Liver (tissue), 9 donors: Measurements from ENCODE around the gene NFATC1. TPM values are rescaled to one million over a fixed set of nuclear protein-coding genes. Genes with fewer than 3 reads are reported as not detected.

Experiments used
- DNase-seq: peaks from one replicate; pipeline ENCODE4 v3.0.0-alpha.2; 2017; ENCODE audit warnings: low spot score
- H3K27ac ChIP-seq, 2 donors: one replicate each; pipeline ENCODE4 v1.7.0; 2013; ENCODE audit warnings: inconsistent platforms in 2 of 2, low read length in 2 of 2, control low read depth in 1 of 2, low read depth in 1 of 2, mild to moderate bottlenecking in 1 of 2
- H3K27me3 ChIP-seq, 4 donors: one replicate each; pipeline versions ENCODE4 v1.6.1 to v1.7.0; 2013; ENCODE audit warnings: low read length in 3 of 4, inconsistent platforms in 1 of 4, mild to moderate bottlenecking in 1 of 4, moderate library complexity in 1 of 4; ENCODE audit not compliant: control insufficient read depth in 4 of 4, insufficient read depth in 4 of 4
- H3K36me3 ChIP-seq, 4 donors: one replicate each; pipeline versions ENCODE4 v1.6.1 to v1.7.0; 2013; ENCODE audit warnings: low read length in 3 of 4, mild to moderate bottlenecking in 3 of 4, low read depth in 1 of 4, moderate library complexity in 1 of 4; ENCODE audit not compliant: control insufficient read depth in 4 of 4, insufficient read depth in 3 of 4
- H3K4me1 ChIP-seq, 4 donors: one replicate each; pipeline versions ENCODE4 v1.6.1 to v1.7.0; 2013; ENCODE audit warnings: low read length in 3 of 4, mild to moderate bottlenecking in 3 of 4, moderate library complexity in 1 of 4; ENCODE audit not compliant: control insufficient read depth in 4 of 4, insufficient read depth in 4 of 4
- H3K4me3 ChIP-seq, 3 donors: one replicate each; pipeline versions ENCODE4 v1.6.1 to v1.7.0; 2013; ENCODE audit warnings: low read length in 3 of 3, control low read depth in 1 of 3, low read depth in 1 of 3, mild to moderate bottlenecking in 1 of 3
- H3K9ac ChIP-seq, 2 donors: one replicate each; pipeline ENCODE4 v1.7.0; 2013; ENCODE audit warnings: low read length in 2 of 2, mild to moderate bottlenecking in 2 of 2, moderate library complexity in 2 of 2, control low read depth in 1 of 2, low read depth in 1 of 2
- H3K9me3 ChIP-seq, 4 donors: one replicate each; pipeline versions ENCODE4 v1.6.1 to v1.7.0; 2013; ENCODE audit warnings: low read length in 3 of 4; ENCODE audit not compliant: control insufficient read depth in 4 of 4
- EGR1 ChIP-seq, 2 donors: IDR thresholded peaks; 2 replicates each; pipeline ENCODE4 v1.6.1; 2016 to 2018; ENCODE audit warnings: antibody characterized with exemption in 2 of 2, low read depth in 2 of 2
- FOXA1 ChIP-seq: IDR thresholded peaks from 2 replicates; pipeline ENCODE4 v1.6.1; 2016; ENCODE audit warnings: antibody characterized with exemption
- FOXA2 ChIP-seq: IDR thresholded peaks from 2 replicates; pipeline ENCODE4 v1.6.1; 2016; ENCODE audit warnings: antibody characterized with exemption
- GABPA ChIP-seq, 2 donors: IDR thresholded peaks in 1 of 2; conservative IDR thresholded peaks in 1 of 2; 2 replicates each; pipeline ENCODE4 v1.6.1; 2016; ENCODE audit warnings: antibody characterized with exemption in 2 of 2, mild to moderate bottlenecking in 1 of 2, moderate library complexity in 1 of 2
- HNF4A ChIP-seq, 2 donors: conservative IDR thresholded peaks; 2 replicates each; pipeline ENCODE4 v1.6.1; 2016; ENCODE audit warnings: antibody characterized with exemption in 2 of 2, mild to moderate bottlenecking in 2 of 2
- HNF4G ChIP-seq: IDR thresholded peaks from 2 replicates; pipeline ENCODE4 v1.6.1; 2016; ENCODE audit warnings: antibody characterized with exemption
- JUND ChIP-seq, 2 donors: IDR thresholded peaks; 2 replicates each; pipeline ENCODE4 v1.6.1; 2016; ENCODE audit warnings: antibody characterized with exemption in 2 of 2
- NR2F2 ChIP-seq: IDR thresholded peaks from 2 replicates; pipeline ENCODE4 v1.6.1; 2016; ENCODE audit warnings: antibody characterized with exemption
- RAD21 ChIP-seq, 2 donors: IDR thresholded peaks; 2 replicates each; pipeline ENCODE4 v1.6.1; 2016; ENCODE audit warnings: antibody characterized with exemption in 2 of 2, mild to moderate bottlenecking in 2 of 2
- RXRA ChIP-seq, 2 donors: IDR thresholded peaks; 2 replicates each; pipeline ENCODE4 v1.6.1; 2017 to 2018; ENCODE audit warnings: antibody characterized with exemption in 2 of 2, mild to moderate bottlenecking in 1 of 2
- SP1 ChIP-seq: IDR thresholded peaks from 2 replicates; pipeline ENCODE4 v1.6.1; 2018; ENCODE audit warnings: antibody characterized with exemption, mild to moderate bottlenecking
- TAF1 ChIP-seq: conservative IDR thresholded peaks from 2 replicates; pipeline ENCODE4 v1.6.1; 2016; ENCODE audit warnings: antibody characterized with exemption, mild to moderate bottlenecking
- YY1 ChIP-seq: IDR thresholded peaks from 2 replicates; pipeline ENCODE4 v1.6.1; 2016; ENCODE audit warnings: antibody characterized with exemption, mild to moderate bottlenecking
- WGBS: extraction: QIAGEN DNeasy Blood & Tissue Kit; methylation state at CpG from one replicate; pipeline ENCODE4 v1.1.7; 2013; 5-methylcytosine and 5-hydroxymethylcytosine counted together
- polyA plus RNA-seq, 2 donors: library from polyadenylated mRNA; stranded (reverse) in 1 of 2; unstranded in 1 of 2; fragments of 200-250 nt in 1 of 2; fragments of >200 nt in 1 of 2; fragmentation: Nextera tagmentation in 1 of 2; extraction: Ambion mirVana in 1 of 2; gene quantifications; one replicate each; pipeline versions ENCODE4 v1.2.1 to v1.2.3, GENCODE V29; 2013 to 2015
- total RNA-seq, 2 donors: library from RNA; depleted of rRNA; stranded (reverse); fragments of >200 nt; gene quantifications; one replicate each; pipeline ENCODE4 v1.2.3, GENCODE V29; 2014
- TF ChIP-seq, protein P1 (sequence below): IDR thresholded peaks from 2 replicates; pipeline ENCODE4 v1.6.1; 2016; ENCODE audit warnings: antibody characterized with exemption, mild to moderate bottlenecking
- TF ChIP-seq, protein P2 (sequence below): fragments of 150-350 bp; IDR thresholded peaks from 2 replicates; pipeline ENCODE4 v1.5.1; 2017; ENCODE audit warnings: improper control_type of control experiment, low read depth, low read length; ENCODE audit not compliant: missing input control
- TF ChIP-seq, protein P3 (sequence below): IDR thresholded peaks from 2 replicates; pipeline ENCODE4 v1.6.1; 2016; ENCODE audit warnings: antibody characterized with exemption
- TF ChIP-seq, protein P4 (sequence below): IDR thresholded peaks from 2 replicates; pipeline ENCODE4 v1.6.1; 2016; ENCODE audit warnings: antibody characterized with exemption
- TF ChIP-seq, protein P5 (sequence below): IDR thresholded peaks from 2 replicates; pipeline ENCODE4 v1.6.1; 2016; ENCODE audit warnings: antibody characterized with exemption
- donor health status: healthy.
- donor health status: healthy.
- donor health status: healthy.
- donor health status: healthy.
- donor health status: healthy.

The NFATC1 gene
- total and polyA plus RNA-seq, 4 donors, result 0.57 to 2.2 (median 1.3) TPM

DNA sequence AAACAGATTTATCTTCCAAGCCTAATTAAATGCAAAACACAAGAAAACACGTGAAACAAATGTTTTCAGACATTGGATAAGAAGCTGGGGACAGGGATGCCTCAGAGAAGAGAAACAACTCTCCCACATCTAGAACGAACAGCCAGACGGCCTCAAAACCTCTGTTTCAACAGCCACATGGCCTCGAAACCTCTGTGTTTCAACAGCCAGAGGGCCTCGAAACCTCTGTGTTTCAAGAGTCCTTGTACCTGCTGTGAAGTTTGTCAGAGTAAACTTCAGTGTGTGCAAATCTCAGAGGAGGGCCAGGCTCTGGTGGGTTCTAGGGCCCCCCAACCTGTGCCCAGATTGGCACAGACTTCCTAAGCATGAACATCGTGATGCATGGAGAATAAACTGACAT is 43.3 kb upstream of the NFATC1 start:
- H3K27me3 ChIP-seq, result no peaks in the 10 kb centered on the region
- no peaks in the 10 kb centered on the region for H3K9me3 ChIP-seq
- TF ChIP-seq, protein P1, sequence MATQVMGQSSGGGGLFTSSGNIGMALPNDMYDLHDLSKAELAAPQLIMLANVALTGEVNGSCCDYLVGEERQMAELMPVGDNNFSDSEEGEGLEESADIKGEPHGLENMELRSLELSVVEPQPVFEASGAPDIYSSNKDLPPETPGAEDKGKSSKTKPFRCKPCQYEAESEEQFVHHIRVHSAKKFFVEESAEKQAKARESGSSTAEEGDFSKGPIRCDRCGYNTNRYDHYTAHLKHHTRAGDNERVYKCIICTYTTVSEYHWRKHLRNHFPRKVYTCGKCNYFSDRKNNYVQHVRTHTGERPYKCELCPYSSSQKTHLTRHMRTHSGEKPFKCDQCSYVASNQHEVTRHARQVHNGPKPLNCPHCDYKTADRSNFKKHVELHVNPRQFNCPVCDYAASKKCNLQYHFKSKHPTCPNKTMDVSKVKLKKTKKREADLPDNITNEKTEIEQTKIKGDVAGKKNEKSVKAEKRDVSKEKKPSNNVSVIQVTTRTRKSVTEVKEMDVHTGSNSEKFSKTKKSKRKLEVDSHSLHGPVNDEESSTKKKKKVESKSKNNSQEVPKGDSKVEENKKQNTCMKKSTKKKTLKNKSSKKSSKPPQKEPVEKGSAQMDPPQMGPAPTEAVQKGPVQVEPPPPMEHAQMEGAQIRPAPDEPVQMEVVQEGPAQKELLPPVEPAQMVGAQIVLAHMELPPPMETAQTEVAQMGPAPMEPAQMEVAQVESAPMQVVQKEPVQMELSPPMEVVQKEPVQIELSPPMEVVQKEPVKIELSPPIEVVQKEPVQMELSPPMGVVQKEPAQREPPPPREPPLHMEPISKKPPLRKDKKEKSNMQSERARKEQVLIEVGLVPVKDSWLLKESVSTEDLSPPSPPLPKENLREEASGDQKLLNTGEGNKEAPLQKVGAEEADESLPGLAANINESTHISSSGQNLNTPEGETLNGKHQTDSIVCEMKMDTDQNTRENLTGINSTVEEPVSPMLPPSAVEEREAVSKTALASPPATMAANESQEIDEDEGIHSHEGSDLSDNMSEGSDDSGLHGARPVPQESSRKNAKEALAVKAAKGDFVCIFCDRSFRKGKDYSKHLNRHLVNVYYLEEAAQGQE, result no peak
- TF ChIP-seq EGR1 (IDR thresholded peaks at IDR 0.05; ENCODE audit: low read depth in 2 of 2) (no peak), SP1 (no peak), YY1 (no peak), TAF1 (no peak), HNF4A (conservative IDR thresholded peaks at IDR 0.05) (no peak), JUND (IDR thresholded peaks at IDR 0.05) (no peak), RXRA (IDR thresholded peaks at IDR 0.05) (no peak), FOXA1 (no peak), NR2F2 (no peak)
- TF ChIP-seq, protein P2, sequence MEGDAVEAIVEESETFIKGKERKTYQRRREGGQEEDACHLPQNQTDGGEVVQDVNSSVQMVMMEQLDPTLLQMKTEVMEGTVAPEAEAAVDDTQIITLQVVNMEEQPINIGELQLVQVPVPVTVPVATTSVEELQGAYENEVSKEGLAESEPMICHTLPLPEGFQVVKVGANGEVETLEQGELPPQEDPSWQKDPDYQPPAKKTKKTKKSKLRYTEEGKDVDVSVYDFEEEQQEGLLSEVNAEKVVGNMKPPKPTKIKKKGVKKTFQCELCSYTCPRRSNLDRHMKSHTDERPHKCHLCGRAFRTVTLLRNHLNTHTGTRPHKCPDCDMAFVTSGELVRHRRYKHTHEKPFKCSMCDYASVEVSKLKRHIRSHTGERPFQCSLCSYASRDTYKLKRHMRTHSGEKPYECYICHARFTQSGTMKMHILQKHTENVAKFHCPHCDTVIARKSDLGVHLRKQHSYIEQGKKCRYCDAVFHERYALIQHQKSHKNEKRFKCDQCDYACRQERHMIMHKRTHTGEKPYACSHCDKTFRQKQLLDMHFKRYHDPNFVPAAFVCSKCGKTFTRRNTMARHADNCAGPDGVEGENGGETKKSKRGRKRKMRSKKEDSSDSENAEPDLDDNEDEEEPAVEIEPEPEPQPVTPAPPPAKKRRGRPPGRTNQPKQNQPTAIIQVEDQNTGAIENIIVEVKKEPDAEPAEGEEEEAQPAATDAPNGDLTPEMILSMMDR, result no peak
- no peak overlapping the region for H3K4me3 ChIP-seq
- DNase-seq, result no peak
- 90% methylated on average over 6 of the region's 6 CpGs for WGBS
- no peaks in the 10 kb centered on the region for H3K4me1 ChIP-seq
- H3K27ac ChIP-seq, result no peak overlapping the region
- peaks cover 0 to 19% (median 10%) of the 10 kb centered on the region in 4 donors for H3K36me3 ChIP-seq
- no peak overlapping the region for H3K9ac ChIP-seq

DNA sequence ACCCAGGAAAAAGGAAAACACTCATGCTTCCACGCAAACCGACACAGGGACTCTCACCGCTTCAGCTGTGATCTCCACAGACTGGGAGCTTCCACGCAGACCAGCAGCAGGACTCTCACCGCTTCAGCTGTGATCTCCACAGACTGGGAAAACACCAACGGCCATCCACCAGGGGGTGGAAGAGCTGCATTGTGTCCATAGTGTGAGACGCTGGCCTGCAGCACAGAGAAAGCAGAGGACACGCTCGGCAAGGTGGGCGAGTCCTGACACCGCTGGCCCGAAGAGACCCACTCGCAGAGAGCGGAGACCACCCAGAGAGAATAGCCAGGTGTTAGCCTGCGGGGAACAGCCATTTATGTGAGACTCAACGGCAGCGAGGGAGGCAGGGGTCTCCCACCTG is 42.5 kb upstream of the NFATC1 start:
- DNase-seq, result no peak
- Histone ChIP-seq H3K9ac (no peak overlapping the region), H3K27me3 (no peaks in the 10 kb centered on the region), H3K4me1 (no peaks in the 10 kb centered on the region), H3K27ac (no peak overlapping the region), H3K9me3 (no peaks in the 10 kb centered on the region), H3K36me3 (peaks cover 0 to 19% (median 7%) of the 10 kb centered on the region in 4 donors), H3K4me3 (no peak overlapping the region)
- WGBS, result 93% methylated on average over 17 of the region's 17 CpGs
- TF ChIP-seq, protein P3, sequence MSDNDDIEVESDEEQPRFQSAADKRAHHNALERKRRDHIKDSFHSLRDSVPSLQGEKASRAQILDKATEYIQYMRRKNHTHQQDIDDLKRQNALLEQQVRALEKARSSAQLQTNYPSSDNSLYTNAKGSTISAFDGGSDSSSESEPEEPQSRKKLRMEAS, result no peak
- TF ChIP-seq, protein P4, sequence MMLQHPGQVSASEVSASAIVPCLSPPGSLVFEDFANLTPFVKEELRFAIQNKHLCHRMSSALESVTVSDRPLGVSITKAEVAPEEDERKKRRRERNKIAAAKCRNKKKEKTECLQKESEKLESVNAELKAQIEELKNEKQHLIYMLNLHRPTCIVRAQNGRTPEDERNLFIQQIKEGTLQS, result no peak
- TF ChIP-seq RAD21 (IDR thresholded peaks at IDR 0.05) (no peak), YY1 (no peak), HNF4G (no peak), NR2F2 (no peak), TAF1 (no peak), EGR1 (IDR thresholded peaks at IDR 0.05; ENCODE audit: low read depth in 2 of 2) (no peak), FOXA2 (no peak), FOXA1 (no peak), GABPA (IDR thresholded peaks at IDR 0.05 in 1 of 2, conservative IDR thresholded peaks at IDR 0.05 in 1 of 2) (no peak), JUND (IDR thresholded peaks at IDR 0.05) (no peak), RXRA (IDR thresholded peaks at IDR 0.05) (no peak), SP1 (no peak), HNF4A (conservative IDR thresholded peaks at IDR 0.05) (no peak)
- TF ChIP-seq, protein P2, result no peak
- TF ChIP-seq, protein P1, result no peak
- TF ChIP-seq, protein P5, sequence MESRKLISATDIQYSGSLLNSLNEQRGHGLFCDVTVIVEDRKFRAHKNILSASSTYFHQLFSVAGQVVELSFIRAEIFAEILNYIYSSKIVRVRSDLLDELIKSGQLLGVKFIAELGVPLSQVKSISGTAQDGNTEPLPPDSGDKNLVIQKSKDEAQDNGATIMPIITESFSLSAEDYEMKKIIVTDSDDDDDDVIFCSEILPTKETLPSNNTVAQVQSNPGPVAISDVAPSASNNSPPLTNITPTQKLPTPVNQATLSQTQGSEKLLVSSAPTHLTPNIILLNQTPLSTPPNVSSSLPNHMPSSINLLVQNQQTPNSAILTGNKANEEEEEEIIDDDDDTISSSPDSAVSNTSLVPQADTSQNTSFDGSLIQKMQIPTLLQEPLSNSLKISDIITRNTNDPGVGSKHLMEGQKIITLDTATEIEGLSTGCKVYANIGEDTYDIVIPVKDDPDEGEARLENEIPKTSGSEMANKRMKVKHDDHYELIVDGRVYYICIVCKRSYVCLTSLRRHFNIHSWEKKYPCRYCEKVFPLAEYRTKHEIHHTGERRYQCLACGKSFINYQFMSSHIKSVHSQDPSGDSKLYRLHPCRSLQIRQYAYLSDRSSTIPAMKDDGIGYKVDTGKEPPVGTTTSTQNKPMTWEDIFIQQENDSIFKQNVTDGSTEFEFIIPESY, result no peak
